GM12891 (cell line): Measurements from ENCODE around the gene CLIP1.

Source experiments
- DNase-seq: peaks from one replicate; pipeline ENCODE4 v3.0.0; 2011; ENCODE audit warnings: low spot score; ENCODE audit not compliant: insufficient read length
- FAIRE-seq: peaks from 2 replicates; lab custom pipeline; 2011; peaks lifted over from hg19 to GRCh38; lab: Jason Lieb, UNC
- PAX5 ChIP-seq: IDR thresholded peaks from 2 replicates; pipeline ENCODE4 v1.6.1; 2011; ENCODE audit warnings: low read length, moderate library complexity, mild to moderate bottlenecking; ENCODE audit not compliant: insufficient read depth, severe bottlenecking
- POLR2A ChIP-seq: IDR thresholded peaks from 2 replicates; pipeline ENCODE4 v1.6.1; 2011; ENCODE audit warnings: low read depth, low read length, control low read depth
- POLR2AphosphoS5 ChIP-seq: IDR thresholded peaks from 2 replicates; pipeline ENCODE4 v1.6.1; 2011; ENCODE audit warnings: low read depth, low read length, control low read depth
- POU2F2 ChIP-seq: IDR thresholded peaks from 2 replicates; pipeline ENCODE4 v1.6.1; 2011; ENCODE audit warnings: low read depth, mild to moderate bottlenecking, control low read depth, low read length, moderate library complexity
- SPI1 ChIP-seq: IDR thresholded peaks from 2 replicates; pipeline ENCODE4 v1.6.1; 2011; ENCODE audit warnings: low read depth, low read length, control low read depth
- TAF1 ChIP-seq: IDR thresholded peaks from 2 replicates; pipeline ENCODE4 v1.6.1; 2011; ENCODE audit warnings: low read depth, low read length, control low read depth

Gene CLIP1

GRCh38 chr12:122250536-122250935, 171.9 kb downstream of the CLIP1 start:
- no peak for TF ChIP-seq PAX5
- no peak for TF ChIP-seq POLR2AphosphoS5
- no peak for TF ChIP-seq POLR2A
- TF ChIP-seq POU2F2 = no peak
- TF ChIP-seq TAF1 = no peak
- TF ChIP-seq SPI1 = no peak
- DNase-seq (no peak), FAIRE-seq (no peak)

DNA sequence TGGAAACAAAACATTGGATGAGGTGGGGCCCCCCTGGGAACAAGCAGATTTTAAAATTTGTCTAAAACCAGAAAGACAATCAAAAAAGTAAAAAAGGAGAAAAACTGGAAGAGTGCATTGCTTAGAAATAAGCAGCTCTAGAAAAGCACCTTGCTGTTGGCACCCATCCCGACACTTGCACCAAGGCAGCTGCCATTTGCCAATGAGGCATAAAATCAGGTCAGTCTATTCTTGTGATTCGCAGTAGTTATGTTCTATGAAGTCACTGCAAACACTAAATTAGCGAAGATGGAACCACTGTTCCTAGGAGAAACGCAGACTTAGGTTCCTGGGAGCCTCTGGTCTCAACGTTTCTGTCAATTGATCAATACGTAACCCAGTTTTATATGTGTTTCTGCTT, 172.4 kb downstream of the CLIP1 start:
- TF ChIP-seq TAF1 (no peak), POU2F2 (no peak), POLR2AphosphoS5 (no peak), SPI1 (no peak), POLR2A (no peak), PAX5 (no peak)
- no peak for FAIRE-seq
- no peak for DNase-seq

DNA sequence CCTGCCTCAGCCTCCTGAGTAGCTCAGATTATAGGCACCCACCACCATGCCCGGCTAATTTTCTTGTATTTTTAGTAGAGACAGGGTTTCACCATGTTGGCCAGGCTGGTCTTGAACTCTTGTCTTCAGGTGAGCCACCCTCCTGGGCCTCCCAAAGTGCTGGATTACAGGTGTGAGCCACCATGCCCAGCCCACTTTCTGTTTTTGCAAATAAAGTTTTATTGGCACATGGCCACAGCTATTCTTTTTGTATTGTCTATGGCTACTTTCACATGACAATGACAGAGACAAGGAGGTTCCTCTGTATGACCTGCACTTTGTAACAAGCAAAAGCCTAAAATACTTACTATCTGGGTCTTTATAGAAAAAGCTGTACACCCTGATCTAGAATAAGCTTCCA, 176.9 kb downstream of the CLIP1 start:
- FAIRE-seq (no peak), DNase-seq (no peak)
- TF ChIP-seq SPI1 (no peak), TAF1 (no peak), POLR2AphosphoS5 (no peak), POU2F2 (no peak), PAX5 (no peak), POLR2A (no peak)

GRCh38 chr12:122244565-122245371, 177.7 kb downstream of the CLIP1 start:
- no peak for TF ChIP-seq PAX5
- TF ChIP-seq POLR2A = no peak
- TF ChIP-seq SPI1 = no peak
- TF ChIP-seq TAF1 = no peak
- no peak for TF ChIP-seq POLR2AphosphoS5
- TF ChIP-seq POU2F2 = no peak
- no peak for DNase-seq
- FAIRE-seq = no peak

- no peak for DNase-seq
- no peak for TF ChIP-seq SPI1
- TF ChIP-seq TAF1 = no peak
- no peak for TF ChIP-seq POLR2A
- no peak for TF ChIP-seq POU2F2
- no peak for TF ChIP-seq PAX5
- no peak for TF ChIP-seq POLR2AphosphoS5
- no peak for FAIRE-seq
Observed at GRCh38 chr12:122243965-122244364, 178.5 kb downstream of the CLIP1 start.

DNA sequence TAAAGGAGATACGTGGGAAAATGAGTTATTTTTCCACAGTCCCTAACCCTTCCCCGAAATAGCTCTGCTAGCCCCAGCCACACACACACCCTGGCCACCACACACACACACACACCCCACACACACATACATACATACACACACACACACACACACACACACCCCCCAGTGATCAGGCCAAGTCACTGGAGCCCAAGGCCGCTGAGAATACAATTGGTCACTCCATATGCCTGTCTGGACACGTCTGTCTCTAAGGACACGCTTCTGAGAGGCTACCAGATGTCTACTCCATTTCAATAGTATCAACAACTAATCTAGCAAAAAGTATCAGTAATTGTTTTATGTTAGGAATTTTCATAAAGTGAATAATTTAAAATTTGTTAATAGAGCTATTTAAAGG, 183.6 kb downstream of the CLIP1 start:
- TF ChIP-seq PAX5 = no peak
- TF ChIP-seq TAF1 = no peak
- no peak for TF ChIP-seq SPI1
- TF ChIP-seq POU2F2 = no peak
- no peak for TF ChIP-seq POLR2AphosphoS5
- no peak for TF ChIP-seq POLR2A

GRCh38 chr12:122235741-122236140, 186.7 kb downstream of the CLIP1 start:
- TF ChIP-seq SPI1 = no peak
- no peak for TF ChIP-seq PAX5
- no peak for TF ChIP-seq POLR2AphosphoS5
- no peak for TF ChIP-seq POLR2A
- TF ChIP-seq POU2F2 = no peak
- no peak for TF ChIP-seq TAF1
- no peak for FAIRE-seq
- DNase-seq = no peak

More for the DNA sequence above, 183.6 kb downstream of the CLIP1 start:
- no peak for FAIRE-seq
- DNase-seq = no peak

GRCh38 chr12:122232691-122233090, 189.8 kb downstream of the CLIP1 start:
- DNase-seq (no peak), FAIRE-seq (no peak)
- TF ChIP-seq POU2F2 (no peak), POLR2A (no peak), SPI1 (no peak), TAF1 (no peak), PAX5 (no peak), POLR2AphosphoS5 (no peak)

GRCh38 chr12:122230798-122231197, 191.7 kb downstream of the CLIP1 start:
- TF ChIP-seq POLR2AphosphoS5 = no peak
- no peak for TF ChIP-seq POLR2A
- TF ChIP-seq PAX5 = no peak
- TF ChIP-seq POU2F2 = no peak
- FAIRE-seq (no peak), DNase-seq (no peak)

DNA sequence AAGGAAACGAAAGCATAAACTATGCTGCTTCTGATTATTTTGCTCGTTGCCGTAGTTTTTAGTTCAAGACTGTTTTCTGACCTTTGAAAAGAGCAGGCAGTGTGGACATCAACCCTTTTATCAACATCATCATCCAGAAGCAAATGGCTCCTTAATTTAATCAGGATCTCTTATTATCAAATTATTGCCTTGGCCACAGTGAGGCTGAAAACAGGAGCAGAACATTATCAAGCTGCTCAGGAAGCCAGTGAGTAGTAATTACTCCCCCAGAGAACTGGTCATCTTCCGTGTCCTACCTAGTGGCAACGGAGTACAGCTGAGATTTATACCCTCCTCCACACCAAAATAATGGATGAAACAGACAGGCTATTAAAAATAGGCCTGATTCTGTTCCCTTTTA, 194.4 kb downstream of the CLIP1 start:
- DNase-seq (no peak), FAIRE-seq (no peak)

More for the DNA sequence above, 194.4 kb downstream of the CLIP1 start:
- TF ChIP-seq SPI1 = no peak
- TF ChIP-seq POLR2A = no peak
- TF ChIP-seq PAX5 = no peak
- no peak for TF ChIP-seq POLR2AphosphoS5
- TF ChIP-seq TAF1 = no peak
- TF ChIP-seq POU2F2 = no peak
